ENCODE measurements around the gene MDC1. TPM values are rescaled to one million over a fixed set of nuclear protein-coding genes. Genes with fewer than 3 reads are reported as not detected.
"Not testable (repeated sequence)": the region's sequence is repeated elsewhere in the genome, so short reads cannot be mapped to it uniquely, and the experiment has no call there.

MDC1 gene
- total RNA-seq, 1 donor from 2014 or later = 32.8 TPM

GRCh38 chr6:30763155-30763617 is 46.1 kb upstream of the MDC1 start:
- Histone ChIP-seq H3K4me3 (no peak overlapping the region), H3K4me1 (peaks cover 28% of the 10 kb centered on the region), H3K27ac (no peak overlapping the region), H3K9me3 (no peaks in the 10 kb centered on the region), H3K27me3 (no peaks in the 10 kb centered on the region), H3K36me3 (no peaks in the 10 kb centered on the region)
- intact Hi-C loops (cut with DNase I) = no loop called here
- no peak for TF ChIP-seq CTCF (IDR thresholded peaks at IDR 0.05)
- ATAC-seq (no peak), DNase-seq (no peak)

- H3K9me3 ChIP-seq = no peaks in the 10 kb centered on the region
- H3K27ac ChIP-seq = no peak overlapping the region
- no peaks in the 10 kb centered on the region for H3K27me3 ChIP-seq
- H3K36me3 ChIP-seq = no peaks in the 10 kb centered on the region
- H3K4me3 ChIP-seq = no peak overlapping the region
- peaks cover 28% of the 10 kb centered on the region for H3K4me1 ChIP-seq
- DNase-seq (no peak), ATAC-seq (no peak)
- intact Hi-C loops (cut with DNase I) = no loop called here
- no peak for TF ChIP-seq CTCF (IDR thresholded peaks at IDR 0.05)
Observed at GRCh38 chr6:30761791-30762429, 44.8 kb upstream of the MDC1 start.

GRCh38 chr6:30760549-30760948 is 43.5 kb upstream of the MDC1 start:
- TF ChIP-seq CTCF (IDR thresholded peaks at IDR 0.05) = no peak
- Histone ChIP-seq H3K4me3 (no peak overlapping the region), H3K4me1 (peaks cover 31% of the 10 kb centered on the region), H3K27me3 (no peaks in the 10 kb centered on the region), H3K9me3 (no peaks in the 10 kb centered on the region), H3K27ac (peak overlapping the region; percentile 9), H3K36me3 (no peaks in the 10 kb centered on the region)
- ATAC-seq = no peak
- DNase-seq = no peak
- intact Hi-C loops (cut with DNase I) = no loop called here

GRCh38 chr6:30759575-30760239 is 42.6 kb upstream of the MDC1 start:
- H3K36me3 ChIP-seq = no peaks in the 10 kb centered on the region
- H3K4me3 ChIP-seq = no peak overlapping the region
- no peak for TF ChIP-seq CTCF (IDR thresholded peaks at IDR 0.05)
- no peaks in the 10 kb centered on the region for H3K9me3 ChIP-seq
- no peaks in the 10 kb centered on the region for H3K27me3 ChIP-seq
- no peak for DNase-seq
- H3K4me1 ChIP-seq = peaks cover 32% of the 10 kb centered on the region
- peak overlapping the region; percentile 42 for H3K27ac ChIP-seq
- peak; percentile 86 for ATAC-seq
- intact Hi-C loops (cut with DNase I) = no loop called here

GRCh38 chr6:30757261-30757904 is 40.3 kb upstream of the MDC1 start:
- peaks cover 26% of the 10 kb centered on the region for H3K4me1 ChIP-seq

GRCh38 chr6:30756405-30757003 is 39.4 kb upstream of the MDC1 start:
- intact Hi-C loops (cut with DNase I); H3K27ac ChIP-seq; H3K27me3 ChIP-seq; H3K4me3 ChIP-seq; H3K36me3 ChIP-seq; H3K9me3 ChIP-seq; DNase-seq; ATAC-seq: not testable (repeated sequence)
- H3K4me1 ChIP-seq = peaks cover 35% of the 10 kb centered on the region

More at GRCh38 chr6:30757261-30757904, 40.3 kb upstream of the MDC1 start:
- Histone ChIP-seq H3K27me3 (no peaks in the 10 kb centered on the region), H3K27ac (no peak overlapping the region), H3K36me3 (no peaks in the 10 kb centered on the region), H3K9me3 (no peaks in the 10 kb centered on the region), H3K4me3 (no peak overlapping the region)
- no peak for ATAC-seq
- TF ChIP-seq CTCF (IDR thresholded peaks at IDR 0.05) = no peak
- DNase-seq = no peak
- intact Hi-C loops (cut with DNase I) = no loop called here

Measured in upper lobe of right lung (tissue), 1 donor.